KMS-11 (cell line): Measurements from ENCODE around the gene RUNX1.

Experiments
- H2AFZ ChIP-seq: fragments of 200-600 bp; sonication (generic); 2 replicates; pipeline ENCODE4 v1.6.1; 2016; ENCODE audit warnings: antibody characterized with exemption, mixed run types, low read depth
- H3K27ac ChIP-seq: fragments of 200-600 bp; sonication (generic); 2 replicates; pipeline ENCODE4 v1.6.1; 2016; ENCODE audit warnings: mild to moderate bottlenecking, mixed run types
- H3K27me3 ChIP-seq: fragments of 200-600 bp; sonication (generic); 2 replicates; pipeline ENCODE4 v1.6.1; 2017; ENCODE audit warnings: mild to moderate bottlenecking, low read depth, mixed run types, moderate library complexity; ENCODE audit not compliant: insufficient read depth
- H3K36me3 ChIP-seq: fragments of 200-600 bp; sonication (generic); 2 replicates; pipeline ENCODE4 v1.6.1; 2017; ENCODE audit warnings: mild to moderate bottlenecking, mixed run types; ENCODE audit not compliant: insufficient read depth
- H3K4me1 ChIP-seq: fragments of 200-600 bp; sonication (generic); 2 replicates; pipeline ENCODE4 v1.6.1; 2016; ENCODE audit warnings: mild to moderate bottlenecking, low read depth, mixed run types; ENCODE audit not compliant: poor library complexity, severe bottlenecking
- H3K4me2 ChIP-seq: fragments of 200-600 bp; sonication (generic); 2 replicates; pipeline ENCODE4 v1.7.0; 2016; ENCODE audit warnings: mild to moderate bottlenecking, mixed run types
- H3K4me3 ChIP-seq: fragments of 200-600 bp; sonication (generic); IDR thresholded peaks from 2 replicates; pipeline ENCODE4 v1.6.1; 2017; ENCODE audit warnings: low read depth, low read length, mixed read lengths; ENCODE audit not compliant: insufficient read depth
- H3K79me2 ChIP-seq: fragments of 200-600 bp; sonication (generic); 2 replicates; pipeline ENCODE4 v1.6.1; 2016; ENCODE audit warnings: low read depth, mixed run types; ENCODE audit not compliant: insufficient read depth
- H3K9ac ChIP-seq: fragments of 200-600 bp; sonication (generic); 2 replicates; pipeline ENCODE4 v1.6.1; 2016; ENCODE audit warnings: mild to moderate bottlenecking, mixed run types
- H4K20me1 ChIP-seq: fragments of 200-600 bp; sonication (generic); 2 replicates; pipeline ENCODE4 v1.6.1; 2016; ENCODE audit warnings: mild to moderate bottlenecking, mixed run types; ENCODE audit not compliant: insufficient read depth
- CTCF ChIP-seq: fragments of 200-600 bp; sonication (generic); conservative IDR thresholded peaks from 2 replicates; pipeline ENCODE4 v1.6.1; 2017; ENCODE audit warnings: low read depth, mild to moderate bottlenecking, antibody characterized with exemption, low read length, moderate library complexity, mixed read lengths

Gene RUNX1

GRCh38 chr21:34797921-34798535 is 251.1 kb downstream of the RUNX1 start:
- H3K27ac ChIP-seq: no peak overlapping the region
- no peaks in the 10 kb centered on the region for H3K79me2 ChIP-seq
- peaks cover 20% of the 10 kb centered on the region for H3K4me1 ChIP-seq
- H3K9ac ChIP-seq: no peak overlapping the region
- no peaks in the 10 kb centered on the region for H3K27me3 ChIP-seq
- no peaks in the 10 kb centered on the region for H3K36me3 ChIP-seq
- no peaks in the 10 kb centered on the region for H4K20me1 ChIP-seq
- no peak overlapping the region for H3K4me2 ChIP-seq
- H2AFZ ChIP-seq: no peak overlapping the region
- no peak overlapping the region for H3K4me3 ChIP-seq
- TF ChIP-seq CTCF: no peak

GRCh38 chr21:34797201-34797525 is 251.9 kb downstream of the RUNX1 start:
- no peak overlapping the region for H3K4me2 ChIP-seq
- no peak overlapping the region for H3K4me3 ChIP-seq
- H3K27ac ChIP-seq: no peak overlapping the region
- no peaks in the 10 kb centered on the region for H3K36me3 ChIP-seq
- no peak for TF ChIP-seq CTCF
- H3K27me3 ChIP-seq: no peaks in the 10 kb centered on the region
- H2AFZ ChIP-seq: no peak overlapping the region
- peaks cover 11% of the 10 kb centered on the region for H3K4me1 ChIP-seq
- H4K20me1 ChIP-seq: no peaks in the 10 kb centered on the region
- H3K79me2 ChIP-seq: no peaks in the 10 kb centered on the region
- no peak overlapping the region for H3K9ac ChIP-seq

GRCh38 chr21:34796518-34797200 is 252.4 kb downstream of the RUNX1 start:
- Histone ChIP-seq H3K9ac (no peak overlapping the region), H3K79me2 (no peaks in the 10 kb centered on the region), H3K27me3 (no peaks in the 10 kb centered on the region), H3K4me1 (peaks cover 6% of the 10 kb centered on the region), H2AFZ (no peak overlapping the region), H3K4me2 (no peak overlapping the region), H3K4me3 (no peak overlapping the region), H4K20me1 (no peaks in the 10 kb centered on the region), H3K27ac (no peak overlapping the region), H3K36me3 (no peaks in the 10 kb centered on the region)
- no peak for TF ChIP-seq CTCF

- Histone ChIP-seq H3K36me3 (no peaks in the 10 kb centered on the region), H3K27me3 (no peaks in the 10 kb centered on the region), H3K9ac (no peak overlapping the region), H3K4me2 (no peak overlapping the region), H3K4me3 (no peak overlapping the region), H3K79me2 (no peaks in the 10 kb centered on the region), H2AFZ (no peak overlapping the region), H3K4me1 (no peaks in the 10 kb centered on the region), H3K27ac (no peak overlapping the region), H4K20me1 (no peaks in the 10 kb centered on the region)
- TF ChIP-seq CTCF: no peak
Observed at GRCh38 chr21:34795548-34796180, 253.4 kb downstream of the RUNX1 start.
